Liver (tissue), 9 donors: ENCODE measurements around the gene PARP2. TPM values are rescaled to one million over a fixed set of nuclear protein-coding genes. Genes with fewer than 3 reads are reported as not detected.

ENCODE experiments used
- DNase-seq: peaks from one replicate; pipeline ENCODE4 v3.0.0-alpha.2; 2017; ENCODE audit warnings: low spot score
- H3K27ac ChIP-seq, 2 donors: one replicate each; pipeline ENCODE4 v1.7.0; 2013; ENCODE audit warnings: inconsistent platforms in 2 of 2, low read length in 2 of 2, control low read depth in 1 of 2, low read depth in 1 of 2, mild to moderate bottlenecking in 1 of 2
- H3K27me3 ChIP-seq, 4 donors: one replicate each; pipeline versions ENCODE4 v1.6.1 to v1.7.0; 2013; ENCODE audit warnings: low read length in 3 of 4, inconsistent platforms in 1 of 4, mild to moderate bottlenecking in 1 of 4, moderate library complexity in 1 of 4; ENCODE audit not compliant: control insufficient read depth in 4 of 4, insufficient read depth in 4 of 4
- H3K36me3 ChIP-seq, 4 donors: one replicate each; pipeline versions ENCODE4 v1.6.1 to v1.7.0; 2013; ENCODE audit warnings: low read length in 3 of 4, mild to moderate bottlenecking in 3 of 4, low read depth in 1 of 4, moderate library complexity in 1 of 4; ENCODE audit not compliant: control insufficient read depth in 4 of 4, insufficient read depth in 3 of 4
- H3K4me1 ChIP-seq, 4 donors: one replicate each; pipeline versions ENCODE4 v1.6.1 to v1.7.0; 2013; ENCODE audit warnings: low read length in 3 of 4, mild to moderate bottlenecking in 3 of 4, moderate library complexity in 1 of 4; ENCODE audit not compliant: control insufficient read depth in 4 of 4, insufficient read depth in 4 of 4
- H3K4me3 ChIP-seq, 3 donors: one replicate each; pipeline versions ENCODE4 v1.6.1 to v1.7.0; 2013; ENCODE audit warnings: low read length in 3 of 3, control low read depth in 1 of 3, low read depth in 1 of 3, mild to moderate bottlenecking in 1 of 3
- H3K9ac ChIP-seq, 2 donors: one replicate each; pipeline ENCODE4 v1.7.0; 2013; ENCODE audit warnings: low read length in 2 of 2, mild to moderate bottlenecking in 2 of 2, moderate library complexity in 2 of 2, control low read depth in 1 of 2, low read depth in 1 of 2
- H3K9me3 ChIP-seq, 4 donors: one replicate each; pipeline versions ENCODE4 v1.6.1 to v1.7.0; 2013; ENCODE audit warnings: low read length in 3 of 4; ENCODE audit not compliant: control insufficient read depth in 4 of 4
- CTCF ChIP-seq: fragments of 150-350 bp; IDR thresholded peaks from 2 replicates; pipeline ENCODE4 v1.5.1; 2017; ENCODE audit warnings: improper control_type of control experiment, low read depth, low read length; ENCODE audit not compliant: missing input control
- FOXA1 ChIP-seq: IDR thresholded peaks from 2 replicates; pipeline ENCODE4 v1.6.1; 2016; ENCODE audit warnings: antibody characterized with exemption
- FOXA2 ChIP-seq: IDR thresholded peaks from 2 replicates; pipeline ENCODE4 v1.6.1; 2016; ENCODE audit warnings: antibody characterized with exemption
- GABPA ChIP-seq, 2 donors: IDR thresholded peaks in 1 of 2; conservative IDR thresholded peaks in 1 of 2; 2 replicates each; pipeline ENCODE4 v1.6.1; 2016; ENCODE audit warnings: antibody characterized with exemption in 2 of 2, mild to moderate bottlenecking in 1 of 2, moderate library complexity in 1 of 2
- HNF4A ChIP-seq, 2 donors: conservative IDR thresholded peaks; 2 replicates each; pipeline ENCODE4 v1.6.1; 2016; ENCODE audit warnings: antibody characterized with exemption in 2 of 2, mild to moderate bottlenecking in 2 of 2
- HNF4G ChIP-seq: IDR thresholded peaks from 2 replicates; pipeline ENCODE4 v1.6.1; 2016; ENCODE audit warnings: antibody characterized with exemption
- NR2F2 ChIP-seq: IDR thresholded peaks from 2 replicates; pipeline ENCODE4 v1.6.1; 2016; ENCODE audit warnings: antibody characterized with exemption
- RAD21 ChIP-seq, 2 donors: IDR thresholded peaks; 2 replicates each; pipeline ENCODE4 v1.6.1; 2016; ENCODE audit warnings: antibody characterized with exemption in 2 of 2, mild to moderate bottlenecking in 2 of 2
- RXRA ChIP-seq, 2 donors: IDR thresholded peaks; 2 replicates each; pipeline ENCODE4 v1.6.1; 2017 to 2018; ENCODE audit warnings: antibody characterized with exemption in 2 of 2, mild to moderate bottlenecking in 1 of 2
- SP1 ChIP-seq: IDR thresholded peaks from 2 replicates; pipeline ENCODE4 v1.6.1; 2018; ENCODE audit warnings: antibody characterized with exemption, mild to moderate bottlenecking
- TAF1 ChIP-seq: conservative IDR thresholded peaks from 2 replicates; pipeline ENCODE4 v1.6.1; 2016; ENCODE audit warnings: antibody characterized with exemption, mild to moderate bottlenecking
- YY1 ChIP-seq: IDR thresholded peaks from 2 replicates; pipeline ENCODE4 v1.6.1; 2016; ENCODE audit warnings: antibody characterized with exemption, mild to moderate bottlenecking
- ZBTB33 ChIP-seq: IDR thresholded peaks from 2 replicates; pipeline ENCODE4 v1.6.1; 2016; ENCODE audit warnings: antibody characterized with exemption
- WGBS: extraction: QIAGEN DNeasy Blood & Tissue Kit; methylation state at CpG from one replicate; pipeline ENCODE4 v1.1.7; 2013; 5-methylcytosine and 5-hydroxymethylcytosine counted together
- polyA plus RNA-seq, 2 donors: library from polyadenylated mRNA; stranded (reverse) in 1 of 2; unstranded in 1 of 2; fragments of 200-250 nt in 1 of 2; fragments of >200 nt in 1 of 2; fragmentation: Nextera tagmentation in 1 of 2; extraction: Ambion mirVana in 1 of 2; gene quantifications; one replicate each; pipeline versions ENCODE4 v1.2.1 to v1.2.3, GENCODE V29; 2013 to 2015
- total RNA-seq, 2 donors: library from RNA; depleted of rRNA; stranded (reverse); fragments of >200 nt; gene quantifications; one replicate each; pipeline ENCODE4 v1.2.3, GENCODE V29; 2014
- TF ChIP-seq, protein P1 (sequence below): IDR thresholded peaks from 2 replicates; pipeline ENCODE4 v1.6.1; 2016; ENCODE audit warnings: antibody characterized with exemption
- TF ChIP-seq, protein P2 (sequence below): IDR thresholded peaks from 2 replicates; pipeline ENCODE4 v1.6.1; 2016; ENCODE audit warnings: antibody characterized with exemption, mild to moderate bottlenecking
- TF ChIP-seq, protein P3 (sequence below): IDR thresholded peaks from 2 replicates; pipeline ENCODE4 v1.6.1; 2016; ENCODE audit warnings: antibody characterized with exemption
- donor health status: healthy.
- donor health status: healthy.
- donor health status: healthy.
- donor health status: healthy.
- donor health status: healthy.

The PARP2 gene
- total and polyA plus RNA-seq, 4 donors = 5.6 to 13.3 (median 7.2) TPM

- Histone ChIP-seq H3K4me1 (peaks cover 0 to 6% (median 3%) of the 10 kb centered on the region in 4 donors), H3K27me3 (no peaks in the 10 kb centered on the region), H3K9ac (no peak overlapping the region), H3K36me3 (peaks cover 26 to 90% (median 60%) of the 10 kb centered on the region in 4 donors), H3K9me3 (no peaks in the 10 kb centered on the region), H3K4me3 (no peak overlapping the region), H3K27ac (no peak overlapping the region)
- DNase-seq = no peak
- 91% methylated on average over 7 of the region's 7 CpGs for WGBS
- TF ChIP-seq ZBTB33 (no peak), HNF4A (conservative IDR thresholded peaks at IDR 0.05) (no peak), CTCF (no peak), SP1 (no peak), NR2F2 (no peak), TAF1 (no peak), YY1 (no peak), FOXA2 (no peak), HNF4G (no peak)
- TF ChIP-seq, protein P1, sequence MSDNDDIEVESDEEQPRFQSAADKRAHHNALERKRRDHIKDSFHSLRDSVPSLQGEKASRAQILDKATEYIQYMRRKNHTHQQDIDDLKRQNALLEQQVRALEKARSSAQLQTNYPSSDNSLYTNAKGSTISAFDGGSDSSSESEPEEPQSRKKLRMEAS = no peak
- TF ChIP-seq, protein P2, sequence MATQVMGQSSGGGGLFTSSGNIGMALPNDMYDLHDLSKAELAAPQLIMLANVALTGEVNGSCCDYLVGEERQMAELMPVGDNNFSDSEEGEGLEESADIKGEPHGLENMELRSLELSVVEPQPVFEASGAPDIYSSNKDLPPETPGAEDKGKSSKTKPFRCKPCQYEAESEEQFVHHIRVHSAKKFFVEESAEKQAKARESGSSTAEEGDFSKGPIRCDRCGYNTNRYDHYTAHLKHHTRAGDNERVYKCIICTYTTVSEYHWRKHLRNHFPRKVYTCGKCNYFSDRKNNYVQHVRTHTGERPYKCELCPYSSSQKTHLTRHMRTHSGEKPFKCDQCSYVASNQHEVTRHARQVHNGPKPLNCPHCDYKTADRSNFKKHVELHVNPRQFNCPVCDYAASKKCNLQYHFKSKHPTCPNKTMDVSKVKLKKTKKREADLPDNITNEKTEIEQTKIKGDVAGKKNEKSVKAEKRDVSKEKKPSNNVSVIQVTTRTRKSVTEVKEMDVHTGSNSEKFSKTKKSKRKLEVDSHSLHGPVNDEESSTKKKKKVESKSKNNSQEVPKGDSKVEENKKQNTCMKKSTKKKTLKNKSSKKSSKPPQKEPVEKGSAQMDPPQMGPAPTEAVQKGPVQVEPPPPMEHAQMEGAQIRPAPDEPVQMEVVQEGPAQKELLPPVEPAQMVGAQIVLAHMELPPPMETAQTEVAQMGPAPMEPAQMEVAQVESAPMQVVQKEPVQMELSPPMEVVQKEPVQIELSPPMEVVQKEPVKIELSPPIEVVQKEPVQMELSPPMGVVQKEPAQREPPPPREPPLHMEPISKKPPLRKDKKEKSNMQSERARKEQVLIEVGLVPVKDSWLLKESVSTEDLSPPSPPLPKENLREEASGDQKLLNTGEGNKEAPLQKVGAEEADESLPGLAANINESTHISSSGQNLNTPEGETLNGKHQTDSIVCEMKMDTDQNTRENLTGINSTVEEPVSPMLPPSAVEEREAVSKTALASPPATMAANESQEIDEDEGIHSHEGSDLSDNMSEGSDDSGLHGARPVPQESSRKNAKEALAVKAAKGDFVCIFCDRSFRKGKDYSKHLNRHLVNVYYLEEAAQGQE = no peak
Measured at GRCh38 chr14:20381341-20381740, 37.9 kb downstream of the PARP2 start.

DNA sequence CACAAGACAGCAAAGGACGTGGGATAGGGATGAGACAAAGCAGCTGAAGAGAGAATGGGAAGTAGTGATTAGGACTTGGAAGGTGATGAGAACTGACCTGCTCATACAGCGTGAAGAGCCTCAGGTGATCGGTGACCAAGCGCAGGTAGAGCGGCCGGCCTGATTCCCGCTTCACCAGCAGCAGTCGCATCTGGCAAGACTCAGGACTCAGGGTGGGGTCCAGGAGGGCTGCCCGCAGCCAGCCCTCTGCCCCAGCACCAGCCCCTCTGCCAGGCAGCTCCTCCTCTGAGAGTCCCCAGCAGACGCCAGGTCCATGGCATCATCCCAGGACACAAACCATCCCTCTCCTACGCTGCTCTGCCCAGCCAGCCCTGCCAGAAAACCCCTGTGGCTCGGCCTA is 39.1 kb downstream of the PARP2 start:
- H3K36me3 ChIP-seq = peaks cover 27 to 84% (median 65%) of the 10 kb centered on the region in 4 donors
- no peak overlapping the region for H3K27ac ChIP-seq
- WGBS = 96% methylated on average over 12 of the region's 12 CpGs
- no peak overlapping the region for H3K4me3 ChIP-seq
- H3K9ac ChIP-seq = no peak overlapping the region
- TF ChIP-seq RAD21 (IDR thresholded peaks at IDR 0.05) = no peak
- TF ChIP-seq RXRA (IDR thresholded peaks at IDR 0.05) = no peak
- no peak for TF ChIP-seq HNF4A (conservative IDR thresholded peaks at IDR 0.05)
- TF ChIP-seq, protein P3, sequence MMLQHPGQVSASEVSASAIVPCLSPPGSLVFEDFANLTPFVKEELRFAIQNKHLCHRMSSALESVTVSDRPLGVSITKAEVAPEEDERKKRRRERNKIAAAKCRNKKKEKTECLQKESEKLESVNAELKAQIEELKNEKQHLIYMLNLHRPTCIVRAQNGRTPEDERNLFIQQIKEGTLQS = no peak
- TF ChIP-seq FOXA1 = no peak
- no peak for TF ChIP-seq GABPA (IDR thresholded peaks at IDR 0.05 in 1 of 2, conservative IDR thresholded peaks at IDR 0.05 in 1 of 2)
- no peak for TF ChIP-seq SP1
- no peak for TF ChIP-seq NR2F2
- TF ChIP-seq, protein P1 = no peak
- TF ChIP-seq FOXA2 = no peak
- DNase-seq = no peak
- no peaks in the 10 kb centered on the region for H3K9me3 ChIP-seq
- peaks cover 0 to 3% (median 0%) of the 10 kb centered on the region in 4 donors for H3K4me1 ChIP-seq
- H3K27me3 ChIP-seq = no peaks in the 10 kb centered on the region
